Spleen (tissue), 7 donors: ENCODE measurements around the gene RC3H2.

ENCODE experiments used
- POLR2A ChIP-seq, 3 donors: fragments of 450-650 bp; IDR thresholded peaks; one replicate each; pipeline ENCODE4 v1.5.1; 2017; ENCODE audit warnings: antibody characterized with exemption in 3 of 3, mild to moderate bottlenecking in 1 of 3
- POLR2AphosphoS5 ChIP-seq, 3 donors: sonication (generic); formaldehyde crosslinking; IDR thresholded peaks; one replicate each; pipeline ENCODE4 v1.5.1; 2017; ENCODE audit warnings: antibody characterized with exemption in 3 of 3
- TF ChIP-seq, protein P1 (sequence below), 11 experiments: fragments of 200-600 bp in 7 of 11; fragments of 450-650 bp in 4 of 11; sonication (generic) in 4 of 11; IDR thresholded peaks in 8 of 11; conservative IDR thresholded peaks in 3 of 11; 1 replicate in 7 of 11; 2 replicates in 4 of 11; pipeline versions ENCODE4 v1.4.0 to v1.8.0; 2016 to 2021; ENCODE audit warnings: antibody characterized with exemption in 11 of 11, inconsistent platforms in 4 of 11, mild to moderate bottlenecking in 1 of 11
- donor health status: DM: no; HTN: no; CAD: no; lungs with moderate emphysema.
- donor health status: DM: no; HTN: no; CAD: no.
- donor health status: DM: no; HTN: no; CAD: no.

- TF ChIP-seq POLR2AphosphoS5 (IDR thresholded peaks at IDR 0.05) (no peak), POLR2A (IDR thresholded peaks at IDR 0.05) (no peak)
- TF ChIP-seq, protein P1, sequence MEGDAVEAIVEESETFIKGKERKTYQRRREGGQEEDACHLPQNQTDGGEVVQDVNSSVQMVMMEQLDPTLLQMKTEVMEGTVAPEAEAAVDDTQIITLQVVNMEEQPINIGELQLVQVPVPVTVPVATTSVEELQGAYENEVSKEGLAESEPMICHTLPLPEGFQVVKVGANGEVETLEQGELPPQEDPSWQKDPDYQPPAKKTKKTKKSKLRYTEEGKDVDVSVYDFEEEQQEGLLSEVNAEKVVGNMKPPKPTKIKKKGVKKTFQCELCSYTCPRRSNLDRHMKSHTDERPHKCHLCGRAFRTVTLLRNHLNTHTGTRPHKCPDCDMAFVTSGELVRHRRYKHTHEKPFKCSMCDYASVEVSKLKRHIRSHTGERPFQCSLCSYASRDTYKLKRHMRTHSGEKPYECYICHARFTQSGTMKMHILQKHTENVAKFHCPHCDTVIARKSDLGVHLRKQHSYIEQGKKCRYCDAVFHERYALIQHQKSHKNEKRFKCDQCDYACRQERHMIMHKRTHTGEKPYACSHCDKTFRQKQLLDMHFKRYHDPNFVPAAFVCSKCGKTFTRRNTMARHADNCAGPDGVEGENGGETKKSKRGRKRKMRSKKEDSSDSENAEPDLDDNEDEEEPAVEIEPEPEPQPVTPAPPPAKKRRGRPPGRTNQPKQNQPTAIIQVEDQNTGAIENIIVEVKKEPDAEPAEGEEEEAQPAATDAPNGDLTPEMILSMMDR (IDR thresholded peaks at IDR 0.05 in 8 of 11, conservative IDR thresholded peaks at IDR 0.05 in 3 of 11), result no peak
Observed at GRCh38 chr9:122912671-122912963, 7.5 kb upstream of the RC3H2 start.
